Effector CD4-positive, alpha-beta T cell (primary cell): Measurements from ENCODE around the gene SNAI1.
"Not testable (repeated sequence)": the region's sequence is repeated elsewhere in the genome, so short reads cannot be mapped to it uniquely, and the experiment has no call there.

Experiments used
- DNase-seq: peaks from one replicate; pipeline ENCODE4 v3.0.0-alpha.2; 2020
- total RNA-seq: gene quantifications from one replicate; lab custom pipeline; 2026; lab: John Stamatoyannopoulos, UW

The SNAI1 gene
- total RNA-seq = 29.6 reads per million, percentile 56 among the genes with 10 or more reads in this experiment

- peak; percentile 80 for DNase-seq
Measured at GRCh38 chr20:49982346-49983122, at the start of gene SNAI1. Gene SNAI1, plus strand, starts transcription at chr20:49982980. Its CDS starts 80 bp downstream, at chr20:49983060.

GRCh38 chr20:49935746-49936152 lies 47.0 kb upstream of the SNAI1 start:
- no peak for DNase-seq

GRCh38 chr20:49936153-49937026 lies 46.4 kb upstream of the SNAI1 start, which contains the start of gene RNF114:
Gene RNF114, plus strand, starts transcription at chr20:49936397. Its CDS starts 16 bp downstream, at chr20:49936413.
- peak; percentile 88 for DNase-seq

GRCh38 chr20:49937027-49937929 lies 45.5 kb upstream of the SNAI1 start:
- DNase-seq = no peak

- DNase-seq = no peak
Measured at GRCh38 chr20:49938173-49939163, 44.3 kb upstream of the SNAI1 start.

- DNase-seq = no peak
Measured at GRCh38 chr20:49941456-49941855, 41.3 kb upstream of the SNAI1 start.

DNA sequence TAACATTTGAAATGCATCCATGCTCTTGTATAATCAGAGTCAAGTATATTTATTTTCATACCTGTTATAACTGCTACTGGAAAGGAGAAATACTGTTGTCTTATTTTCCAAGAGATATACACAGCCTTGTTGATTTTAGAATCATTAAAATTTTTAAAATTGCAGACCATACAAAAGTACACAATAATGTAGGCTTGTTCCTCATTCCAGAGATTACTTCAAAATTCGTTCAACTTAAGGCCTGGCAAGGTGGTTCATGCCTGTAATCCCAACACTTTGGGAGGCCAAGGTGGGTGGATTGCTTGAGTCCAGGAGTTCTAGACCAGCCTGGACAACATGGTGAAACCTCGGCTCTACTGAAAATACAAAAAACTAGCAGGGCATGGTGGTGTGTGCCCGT lies 40.5 kb upstream of the SNAI1 start:
- no peak for DNase-seq

DNA sequence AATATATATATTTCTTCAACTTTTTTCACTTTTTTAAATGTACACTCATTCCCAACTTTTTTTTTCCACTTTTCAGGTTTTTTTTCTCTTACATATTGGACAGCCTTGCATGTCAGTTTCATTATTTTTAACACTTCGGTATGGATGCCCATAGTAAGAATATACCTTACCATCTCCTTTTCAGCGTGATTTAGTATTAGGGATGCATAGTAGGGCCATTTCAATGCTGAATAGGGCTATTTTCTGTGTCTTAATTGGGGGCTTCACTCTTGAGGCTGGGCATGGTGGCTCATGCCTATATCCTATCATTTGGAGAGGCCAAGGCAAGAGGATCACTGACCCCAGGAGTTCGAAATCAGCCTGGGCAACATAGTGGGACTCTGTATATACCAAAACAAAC lies 39.8 kb upstream of the SNAI1 start:
- DNase-seq = no peak

DNA sequence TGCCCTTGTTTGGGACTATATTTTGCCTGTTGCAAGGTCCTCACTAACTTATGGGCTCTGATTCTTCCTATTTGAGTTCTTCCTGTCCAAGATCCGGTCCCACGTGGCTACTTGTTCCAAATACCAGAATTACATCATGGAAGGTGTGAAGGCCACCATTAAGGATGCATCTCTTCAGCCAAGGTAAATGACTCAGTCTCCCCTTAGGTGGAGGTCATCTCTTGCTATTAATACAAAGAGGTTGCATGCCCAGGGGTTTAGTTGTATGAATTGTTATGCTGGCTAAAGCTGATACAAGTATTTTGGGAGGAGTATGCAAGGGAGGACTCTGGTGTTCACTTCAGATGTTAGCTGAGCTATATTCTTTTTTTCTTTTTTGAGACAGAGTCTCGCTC lies 37.5 kb upstream of the SNAI1 start:
- DNase-seq = no peak

DNA sequence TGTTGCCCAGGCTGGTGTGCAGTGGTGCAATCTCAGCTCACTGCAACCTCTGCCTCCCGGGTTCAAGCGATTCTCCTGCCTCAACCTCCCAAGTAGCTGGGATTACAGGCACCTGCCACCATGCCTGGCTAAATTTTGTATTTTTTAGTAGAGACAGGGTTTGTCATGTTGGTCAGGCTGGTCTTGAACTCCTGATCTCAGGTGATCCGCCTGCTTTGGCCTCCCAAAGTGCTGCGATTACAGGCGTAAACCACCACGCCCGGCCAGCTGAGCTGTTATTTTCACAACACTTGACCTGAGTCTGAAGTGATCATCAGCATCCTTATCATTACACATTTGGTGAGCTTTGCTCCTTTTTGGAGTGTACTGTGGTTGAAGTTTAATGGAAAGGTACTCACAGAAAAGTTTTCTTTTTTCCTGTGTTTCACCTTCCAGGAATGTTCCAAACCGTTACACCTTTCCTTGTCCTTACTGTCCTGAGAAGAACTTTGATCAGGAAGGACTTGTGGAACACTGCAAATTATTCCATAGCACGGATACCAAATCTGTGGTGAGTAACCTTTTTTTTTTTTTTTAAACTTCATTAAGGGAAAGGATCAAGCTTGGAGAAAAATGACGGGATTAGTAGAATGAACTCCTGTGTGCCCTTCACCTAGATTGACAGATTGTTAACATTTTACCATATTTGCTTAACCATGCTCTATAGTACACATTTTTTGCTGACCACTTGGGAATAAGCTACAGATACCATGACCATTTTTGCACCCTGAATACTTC lies 36.9 kb upstream of the SNAI1 start:
- DNase-seq = no peak

DNA sequence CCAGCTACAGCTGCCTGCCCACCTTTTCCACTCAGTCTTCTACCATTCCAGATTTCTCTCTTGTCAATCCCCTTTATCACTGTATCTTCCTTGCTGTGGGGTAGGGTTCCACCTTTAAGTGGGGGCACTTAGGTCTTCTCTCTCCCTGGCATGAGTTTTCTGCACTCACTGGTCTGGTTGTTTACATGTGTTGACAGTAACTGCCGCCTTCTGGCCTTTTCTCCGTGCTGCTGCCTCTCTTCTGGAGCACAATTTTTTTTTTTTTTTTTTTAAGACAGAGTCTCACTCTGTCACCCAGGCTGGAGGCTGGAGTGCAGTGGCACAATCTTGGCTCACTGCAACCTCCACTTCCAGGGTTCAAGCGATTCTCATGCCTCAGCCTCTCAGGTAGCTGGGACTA lies 34.6 kb upstream of the SNAI1 start:
- no peak for DNase-seq

- no peak for DNase-seq
Measured at GRCh38 chr20:49948809-49949507, 33.8 kb upstream of the SNAI1 start.

- no peak for DNase-seq
Measured at GRCh38 chr20:49951151-49951550, 31.6 kb upstream of the SNAI1 start.

GRCh38 chr20:49955167-49955566 lies 27.6 kb upstream of the SNAI1 start:
- no peak for DNase-seq

DNA sequence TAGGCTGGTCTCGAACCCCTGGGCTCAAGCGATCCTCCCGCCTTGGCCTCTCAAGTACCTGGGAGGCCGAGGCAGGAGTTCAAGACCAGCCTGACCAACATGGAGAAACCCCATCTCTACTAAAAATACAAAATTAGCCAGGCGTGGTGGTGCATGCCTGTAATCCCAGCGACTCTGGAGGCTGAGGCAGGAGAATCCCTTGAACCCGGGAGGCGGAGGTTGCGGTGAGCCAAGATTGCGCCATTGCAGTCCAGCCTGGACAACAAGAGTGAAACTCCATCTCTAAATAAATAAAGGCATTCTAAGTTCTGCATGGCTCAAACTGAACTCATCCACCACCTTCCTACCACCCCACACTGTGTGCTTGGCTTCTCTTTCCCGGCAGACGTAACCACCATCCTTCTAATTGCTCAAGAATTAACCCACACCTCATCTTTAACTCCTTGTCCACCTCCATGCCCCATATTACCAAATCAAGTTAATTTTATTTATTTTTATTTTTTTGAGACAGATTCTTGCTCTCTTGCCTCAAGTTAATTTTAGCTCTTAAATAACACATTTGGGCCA lies 26.9 kb upstream of the SNAI1 start:
- DNase-seq = not testable (repeated sequence)

DNA sequence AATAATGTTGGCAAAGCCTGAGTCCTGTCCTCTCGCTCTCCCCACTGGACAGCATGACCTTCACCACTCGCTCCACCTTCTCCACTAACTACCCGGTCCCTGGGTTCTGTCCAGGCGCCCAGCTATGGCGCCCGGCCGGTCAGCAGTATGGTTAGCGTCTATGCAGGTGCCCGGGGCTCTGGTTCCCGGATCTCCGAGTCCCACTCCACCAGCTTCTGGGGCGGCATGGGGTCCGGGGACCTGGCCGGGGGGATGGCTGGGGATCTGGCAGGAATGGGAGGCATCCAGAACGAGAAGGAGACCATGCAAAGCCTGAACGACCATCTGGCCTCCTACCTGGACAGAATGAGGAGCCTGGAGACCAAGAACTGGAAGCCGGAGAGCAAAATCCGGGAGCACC lies 26.1 kb upstream of the SNAI1 start:
- DNase-seq = no peak

DNA sequence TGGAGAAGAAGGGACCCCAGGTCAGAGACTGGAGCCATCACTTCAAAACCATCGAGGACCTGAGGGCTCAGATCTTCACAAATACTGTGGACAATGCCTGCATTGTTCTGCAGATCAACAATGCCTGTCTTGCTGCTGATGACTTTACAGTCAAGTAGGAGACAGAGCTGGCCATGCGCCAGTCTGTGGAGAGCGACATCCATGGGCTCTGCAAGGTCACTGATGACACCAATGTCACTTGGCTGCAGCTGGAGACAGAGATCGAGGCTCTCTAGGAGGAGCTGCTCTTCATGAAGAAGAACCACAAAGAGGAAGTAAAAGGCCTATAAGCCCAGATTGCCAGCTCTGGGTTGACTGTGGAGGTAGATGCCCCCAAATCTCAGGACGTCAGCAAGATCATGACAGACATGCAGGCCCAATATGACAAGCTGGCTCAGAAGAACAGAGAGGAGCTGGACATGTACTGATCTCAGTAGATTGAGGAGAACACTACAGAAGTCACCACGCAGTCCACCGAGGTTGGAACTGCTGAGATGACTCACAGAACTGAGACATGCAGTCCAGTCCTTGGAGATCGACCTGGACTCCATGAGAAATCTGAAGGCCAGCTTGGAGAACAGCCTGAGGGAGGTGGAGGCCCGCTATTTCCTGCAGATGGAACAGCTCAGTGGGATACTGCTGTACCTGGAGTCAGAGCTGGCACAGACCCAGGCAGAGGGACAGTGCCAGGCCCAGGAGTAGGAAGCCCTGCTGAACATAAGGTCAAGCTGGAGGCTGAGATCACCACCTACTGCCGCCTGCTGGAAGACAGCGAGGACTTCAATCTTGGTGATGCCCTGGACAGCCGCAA lies 25.5 kb upstream of the SNAI1 start:
- DNase-seq = not testable (repeated sequence)

GRCh38 chr20:49961413-49961812 lies 21.4 kb upstream of the SNAI1 start:
- no peak for DNase-seq
